ENCODE results near the gene TNFRSF25.

- TF ChIP-seq, protein P1, sequence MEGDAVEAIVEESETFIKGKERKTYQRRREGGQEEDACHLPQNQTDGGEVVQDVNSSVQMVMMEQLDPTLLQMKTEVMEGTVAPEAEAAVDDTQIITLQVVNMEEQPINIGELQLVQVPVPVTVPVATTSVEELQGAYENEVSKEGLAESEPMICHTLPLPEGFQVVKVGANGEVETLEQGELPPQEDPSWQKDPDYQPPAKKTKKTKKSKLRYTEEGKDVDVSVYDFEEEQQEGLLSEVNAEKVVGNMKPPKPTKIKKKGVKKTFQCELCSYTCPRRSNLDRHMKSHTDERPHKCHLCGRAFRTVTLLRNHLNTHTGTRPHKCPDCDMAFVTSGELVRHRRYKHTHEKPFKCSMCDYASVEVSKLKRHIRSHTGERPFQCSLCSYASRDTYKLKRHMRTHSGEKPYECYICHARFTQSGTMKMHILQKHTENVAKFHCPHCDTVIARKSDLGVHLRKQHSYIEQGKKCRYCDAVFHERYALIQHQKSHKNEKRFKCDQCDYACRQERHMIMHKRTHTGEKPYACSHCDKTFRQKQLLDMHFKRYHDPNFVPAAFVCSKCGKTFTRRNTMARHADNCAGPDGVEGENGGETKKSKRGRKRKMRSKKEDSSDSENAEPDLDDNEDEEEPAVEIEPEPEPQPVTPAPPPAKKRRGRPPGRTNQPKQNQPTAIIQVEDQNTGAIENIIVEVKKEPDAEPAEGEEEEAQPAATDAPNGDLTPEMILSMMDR (conservative IDR thresholded peaks at IDR 0.05; ENCODE audit: low read depth in 2 of 2): no peak
- TF ChIP-seq ETS1 (IDR thresholded peaks at IDR 0.05): no peak
- no peak for TF ChIP-seq EZH2 (IDR thresholded peaks at IDR 0.05; ENCODE audit: low read depth, unreplicated experiment)
- TF ChIP-seq EZH2phosphoT487 (IDR thresholded peaks at IDR 0.05; ENCODE audit: unreplicated experiment): no peak
Observed at GRCh38 chr1:6416295-6416656, 49.7 kb downstream of the TNFRSF25 start.

Measured in GM23338 (cell line).